HS-27A (cell line): ENCODE results near the gene DLG5.
A peak's percentile ranks its signal among the peaks of the same experiment; 100 is the strongest.
"Not testable (repeated sequence)": the region's sequence is repeated elsewhere in the genome, so short reads cannot be mapped to it uniquely, and the experiment has no call there.

Experiments used
- DNase-seq: peaks from one replicate; pipeline ENCODE4 v3.0.0-alpha.2; 2012; ENCODE audit warnings: low read depth, missing footprints

DLG5 gene

DNA sequence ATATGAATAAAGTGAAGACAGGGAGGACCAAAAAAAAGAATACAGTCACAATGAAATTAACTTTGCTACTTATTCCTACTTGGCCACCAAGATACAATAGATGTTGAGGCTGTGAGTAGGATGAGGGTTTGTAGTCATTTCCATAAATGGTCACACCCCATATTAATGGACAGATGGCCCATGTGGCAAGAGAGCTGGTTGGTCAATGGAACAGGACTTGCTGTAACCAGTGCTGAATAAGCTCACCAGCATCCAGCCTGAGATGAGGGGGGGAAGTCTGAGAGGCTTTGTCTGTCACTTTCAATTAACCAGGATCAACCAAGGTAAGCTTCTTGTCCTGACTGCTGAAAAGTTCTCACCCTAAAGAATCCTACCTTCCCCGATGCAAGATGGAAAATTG is 158.5 kb downstream of the DLG5 start:
- no peak for DNase-seq

DNA sequence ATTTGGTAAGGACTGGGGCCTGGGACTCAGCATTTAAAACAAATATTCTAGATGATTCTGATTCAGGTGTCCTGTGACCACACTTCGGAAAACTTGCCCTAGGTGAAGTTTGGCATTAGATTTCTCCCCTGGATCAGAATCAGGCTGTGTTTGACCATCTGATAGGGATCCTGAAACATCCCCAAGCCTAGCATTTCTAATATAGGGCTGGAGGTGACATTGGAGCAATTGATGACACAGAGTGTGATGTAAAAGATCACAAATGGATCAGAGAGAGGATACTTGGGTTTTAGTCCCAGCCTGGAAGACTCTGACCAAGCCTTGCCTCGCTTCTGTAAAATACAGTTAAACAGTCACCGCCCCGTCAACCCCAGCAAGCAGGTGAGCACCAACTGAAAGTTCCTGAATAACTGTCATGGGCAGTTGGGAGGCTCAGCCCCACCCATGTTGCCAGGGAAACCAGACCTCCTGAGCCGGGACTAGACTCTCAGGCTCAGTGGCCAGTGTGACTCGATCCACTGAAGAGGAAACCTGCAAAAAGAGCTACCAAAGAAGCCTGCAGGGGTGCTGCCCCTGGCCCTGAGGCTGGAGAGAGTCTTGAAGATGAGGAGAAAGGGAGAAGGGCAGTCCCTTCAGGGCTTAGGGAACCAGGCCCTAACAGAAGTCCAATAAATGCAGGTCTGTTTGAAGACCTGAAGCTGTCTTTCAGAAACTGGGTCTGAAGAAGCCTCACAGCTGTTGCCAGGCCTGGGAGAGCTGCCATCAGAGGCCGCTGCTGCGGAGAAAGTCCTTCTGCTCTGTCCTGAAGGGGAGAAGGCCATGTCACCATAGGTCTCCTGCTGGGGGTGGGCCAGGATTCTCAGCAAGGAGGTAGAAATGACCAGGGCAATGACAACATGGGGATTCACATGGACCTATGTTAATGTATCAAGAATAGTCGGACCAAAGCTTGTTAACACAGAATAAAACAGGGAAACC is 162.8 kb downstream of the DLG5 start:
- DNase-seq = no peak

DNA sequence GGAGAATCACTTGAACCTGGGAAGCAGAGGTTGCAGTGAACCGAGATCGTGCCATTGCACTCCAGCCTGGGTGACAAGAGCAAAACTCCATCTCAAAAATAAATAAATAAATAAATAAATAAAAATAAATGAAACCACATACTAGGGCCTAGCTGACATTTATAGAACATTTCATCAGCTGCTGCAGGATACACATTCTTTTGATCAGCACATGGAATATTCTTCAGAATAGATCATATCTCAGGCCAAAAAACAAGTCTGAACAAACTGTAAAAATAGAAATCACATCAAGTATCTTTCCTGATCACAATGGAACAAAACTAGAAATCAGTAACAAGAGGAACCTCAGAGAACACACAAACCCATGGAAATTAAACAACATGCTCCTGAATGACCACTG is 168.1 kb downstream of the DLG5 start:
- not testable (repeated sequence) for DNase-seq

DNA sequence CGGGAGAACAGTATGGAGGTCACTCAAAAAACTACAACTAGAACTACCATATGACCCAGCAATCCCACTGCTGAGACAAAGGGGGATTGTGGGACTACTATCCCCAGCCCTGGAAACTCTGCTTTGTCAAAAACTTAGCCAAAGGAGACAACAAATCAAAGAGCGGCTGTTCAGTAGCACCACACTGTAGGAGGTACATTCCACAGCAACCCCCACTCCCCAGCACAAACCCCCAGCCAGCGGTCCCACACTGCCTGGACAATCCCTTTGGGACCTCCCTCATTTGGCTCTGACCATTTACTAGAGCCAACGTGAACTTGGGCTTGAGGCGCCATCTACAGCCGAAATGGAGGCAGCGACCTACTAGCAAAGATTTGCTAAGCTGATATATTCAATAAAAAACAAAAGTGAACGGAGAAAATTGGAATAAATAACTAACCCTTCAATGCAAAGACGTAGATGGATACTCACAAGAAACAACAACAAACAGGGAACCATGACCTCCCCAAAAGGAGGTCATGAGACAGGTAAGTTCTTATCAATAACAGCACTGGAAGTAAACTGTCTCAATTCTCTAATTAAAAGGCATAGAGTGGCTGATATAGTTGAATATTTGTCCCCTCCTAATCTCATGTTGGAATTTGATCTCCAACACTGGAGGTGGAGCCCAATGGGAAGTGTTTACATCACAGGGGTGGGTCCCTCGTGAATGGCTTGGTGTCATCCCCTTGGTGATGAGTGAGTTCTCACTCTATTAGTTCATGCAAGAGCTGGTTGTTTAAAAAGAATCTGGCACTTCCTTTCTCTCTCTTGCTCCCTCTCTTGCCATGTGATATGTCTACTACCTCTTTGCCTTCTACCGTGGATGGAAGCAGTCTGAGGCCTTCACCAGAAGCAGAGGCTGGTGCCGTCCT is 170.0 kb downstream of the DLG5 start:
- DNase-seq = peak; percentile 31

DNA sequence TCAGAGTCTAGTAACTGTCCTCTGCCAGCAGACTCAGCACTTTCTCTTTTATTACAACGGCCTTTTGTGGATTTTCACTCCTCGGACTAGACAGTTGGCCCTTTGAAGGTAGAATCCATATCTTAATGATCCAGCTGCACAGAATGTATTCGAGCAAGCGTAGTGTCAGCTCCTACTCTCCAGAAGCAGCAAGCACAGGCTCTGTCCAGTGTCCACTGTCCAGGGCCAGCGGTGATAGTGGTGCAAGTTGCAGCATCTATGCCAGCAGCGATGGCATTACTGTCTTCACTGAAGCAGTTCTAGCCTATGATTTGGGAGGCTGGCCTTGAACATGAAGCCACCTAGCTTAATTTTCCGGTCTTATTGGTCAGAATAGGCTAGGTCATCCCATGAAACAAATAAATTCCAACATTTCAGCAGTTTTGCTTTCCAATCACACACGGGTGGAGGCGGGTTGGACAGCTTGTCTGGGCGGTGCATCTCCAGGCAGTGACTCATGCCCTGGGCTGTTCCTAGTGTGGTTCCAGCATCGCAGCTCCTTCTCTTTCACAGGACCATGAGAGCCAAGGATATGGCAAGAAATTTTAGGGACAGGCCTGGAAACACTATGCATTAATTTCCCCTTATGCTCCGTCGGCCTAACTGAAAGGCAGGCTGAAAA is 180.4 kb downstream of the DLG5 start:
- no peak for DNase-seq

DNA sequence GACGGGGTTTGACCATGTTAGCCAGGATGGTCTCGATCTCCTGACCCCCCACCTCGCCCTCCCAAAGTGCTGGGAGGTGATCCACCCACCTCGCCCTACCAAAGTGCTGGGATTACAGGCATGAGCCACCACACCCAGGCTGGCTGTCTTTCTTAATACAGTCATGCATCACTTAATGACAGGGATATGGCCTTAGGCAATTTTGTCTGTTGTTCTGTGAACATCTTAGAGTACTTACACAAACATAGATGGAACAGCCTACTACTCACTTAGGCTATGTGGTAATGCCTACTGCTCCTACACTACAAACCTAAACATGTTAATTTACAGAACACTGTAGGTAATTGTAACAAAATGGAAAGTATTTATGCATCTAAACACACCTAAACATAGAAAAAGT is 182.3 kb downstream of the DLG5 start:
- no peak for DNase-seq

DNA sequence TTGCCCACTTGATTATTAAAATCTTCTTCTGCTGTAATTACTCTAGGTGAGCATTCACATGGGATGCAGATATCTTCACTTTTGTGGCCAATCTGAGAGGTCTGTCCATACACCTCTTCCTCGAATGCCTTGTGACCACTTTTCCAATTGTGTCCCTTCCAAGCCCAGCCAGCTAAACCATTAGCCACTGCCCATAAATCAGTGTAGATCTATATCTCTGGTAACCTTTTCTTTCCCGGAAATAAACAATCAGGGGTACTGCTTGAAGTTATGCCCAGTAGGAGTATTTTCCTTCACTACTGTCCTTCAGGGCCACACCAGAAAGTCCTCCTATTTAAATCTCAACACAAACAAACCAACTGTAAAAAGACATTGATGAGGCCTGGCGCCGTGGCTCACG is 184.4 kb downstream of the DLG5 start:
- no peak for DNase-seq

DNA sequence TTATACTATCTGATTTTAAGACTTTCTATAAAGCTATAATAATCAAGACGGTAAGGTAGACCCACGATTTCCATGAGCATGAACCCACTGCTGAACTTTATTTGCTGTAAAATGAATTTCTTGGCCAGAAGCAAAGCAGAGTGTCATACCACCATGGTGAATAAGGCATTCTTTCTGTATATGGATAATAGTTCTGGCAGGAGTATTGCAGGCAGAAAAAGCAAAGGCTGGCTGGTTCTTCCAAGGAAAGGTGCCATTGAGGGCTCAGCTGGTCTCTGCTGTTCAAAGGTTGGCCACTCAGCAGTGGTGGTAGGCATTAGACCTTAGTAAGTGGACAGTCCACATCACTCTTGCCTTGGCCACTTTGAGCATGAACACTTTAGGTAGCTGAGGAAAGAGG is 184.8 kb downstream of the DLG5 start:
- no peak for DNase-seq
